HepG2 (cell line): Measurements from ENCODE around the gene STK25.

Source experiments
- BHLHE40 ChIP-seq: IDR thresholded peaks from 2 replicates; pipeline ENCODE4 v1.6.1; 2011; ENCODE audit warnings: low read length, improper control_type of control experiment
- PTBP1 ChIP-seq: fragments of 200-400 bp; formaldehyde crosslinking; IDR thresholded peaks from 2 replicates; pipeline ENCODE4 v1.6.1; 2018; ENCODE audit warnings: low read length, low read depth; ENCODE audit not compliant: poor library complexity, severe bottlenecking
- SOX5 ChIP-seq: IDR thresholded peaks from 2 replicates; pipeline ENCODE4 v1.6.1; 2016; ENCODE audit warnings: borderline replicate concordance
- ZFP36 ChIP-seq: fragments of 150-350 bp; IDR thresholded peaks from 2 replicates; pipeline ENCODE4 v1.6.1; 2018; ENCODE audit warnings: borderline replicate concordance, low read length, low read depth; ENCODE audit not compliant: partially characterized antibody
- ZNF510 ChIP-seq: sonication (generic); formaldehyde crosslinking; IDR thresholded peaks from 2 replicates; pipeline ENCODE4 v1.4.0; 2020; ENCODE audit warnings: low read depth, mild to moderate bottlenecking, missing genetic modification reagents
- TF ChIP-seq, protein P1 (sequence below): sonication (generic); formaldehyde crosslinking; IDR thresholded peaks from 2 replicates; pipeline ENCODE4 v1.5.0; 2020; ENCODE audit warnings: mild to moderate bottlenecking, missing genetic modification reagents, moderate library complexity
- TF ChIP-seq, protein P2 (sequence below): sonication (generic); formaldehyde crosslinking; IDR thresholded peaks from 2 replicates; pipeline ENCODE4 v1.5.1; 2020; ENCODE audit warnings: mild to moderate bottlenecking, missing genetic modification reagents, moderate library complexity
- TF ChIP-seq, protein P3 (sequence below), 2 experiments: sonication (generic) in 1 of 2; formaldehyde crosslinking in 1 of 2; IDR thresholded peaks; 2 replicates each; pipeline versions ENCODE4 v1.6.1 to v1.9.0; 2014 to 2022; ENCODE audit warnings: antibody characterized with exemption in 1 of 2, borderline replicate concordance in 1 of 2, inconsistent platforms in 1 of 2, low read depth in 1 of 2, missing genetic modification reagents in 1 of 2

DNA sequence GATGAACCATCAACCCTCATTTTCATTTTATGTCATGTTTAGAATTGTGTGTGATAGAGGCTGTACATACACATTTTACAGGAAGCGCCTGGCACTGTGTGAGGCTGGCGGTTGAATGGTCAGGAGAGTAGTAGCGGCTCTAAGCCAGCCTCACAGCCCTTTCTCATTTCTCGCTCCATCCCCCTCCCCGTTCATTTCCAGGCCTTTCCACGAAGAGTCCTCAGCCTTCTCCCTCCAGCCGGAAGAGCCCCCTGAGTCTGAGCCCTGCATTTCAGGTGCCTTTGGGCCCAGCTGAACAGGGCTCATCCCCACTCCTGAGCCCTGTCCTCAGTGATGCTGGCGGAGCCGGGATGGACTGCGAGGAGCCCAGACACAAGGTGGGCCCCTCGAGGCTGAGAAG, 51.8 kb downstream of the STK25 start:
- TF ChIP-seq, protein P1, sequence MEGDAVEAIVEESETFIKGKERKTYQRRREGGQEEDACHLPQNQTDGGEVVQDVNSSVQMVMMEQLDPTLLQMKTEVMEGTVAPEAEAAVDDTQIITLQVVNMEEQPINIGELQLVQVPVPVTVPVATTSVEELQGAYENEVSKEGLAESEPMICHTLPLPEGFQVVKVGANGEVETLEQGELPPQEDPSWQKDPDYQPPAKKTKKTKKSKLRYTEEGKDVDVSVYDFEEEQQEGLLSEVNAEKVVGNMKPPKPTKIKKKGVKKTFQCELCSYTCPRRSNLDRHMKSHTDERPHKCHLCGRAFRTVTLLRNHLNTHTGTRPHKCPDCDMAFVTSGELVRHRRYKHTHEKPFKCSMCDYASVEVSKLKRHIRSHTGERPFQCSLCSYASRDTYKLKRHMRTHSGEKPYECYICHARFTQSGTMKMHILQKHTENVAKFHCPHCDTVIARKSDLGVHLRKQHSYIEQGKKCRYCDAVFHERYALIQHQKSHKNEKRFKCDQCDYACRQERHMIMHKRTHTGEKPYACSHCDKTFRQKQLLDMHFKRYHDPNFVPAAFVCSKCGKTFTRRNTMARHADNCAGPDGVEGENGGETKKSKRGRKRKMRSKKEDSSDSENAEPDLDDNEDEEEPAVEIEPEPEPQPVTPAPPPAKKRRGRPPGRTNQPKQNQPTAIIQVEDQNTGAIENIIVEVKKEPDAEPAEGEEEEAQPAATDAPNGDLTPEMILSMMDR (CRISPR knock-in tag) = no peak
- TF ChIP-seq PTBP1 (no peak), SOX5 (no peak), ZNF510 (CRISPR knock-in tag) (no peak), BHLHE40 (no peak), ZFP36 (no peak)
- TF ChIP-seq, protein P2, sequence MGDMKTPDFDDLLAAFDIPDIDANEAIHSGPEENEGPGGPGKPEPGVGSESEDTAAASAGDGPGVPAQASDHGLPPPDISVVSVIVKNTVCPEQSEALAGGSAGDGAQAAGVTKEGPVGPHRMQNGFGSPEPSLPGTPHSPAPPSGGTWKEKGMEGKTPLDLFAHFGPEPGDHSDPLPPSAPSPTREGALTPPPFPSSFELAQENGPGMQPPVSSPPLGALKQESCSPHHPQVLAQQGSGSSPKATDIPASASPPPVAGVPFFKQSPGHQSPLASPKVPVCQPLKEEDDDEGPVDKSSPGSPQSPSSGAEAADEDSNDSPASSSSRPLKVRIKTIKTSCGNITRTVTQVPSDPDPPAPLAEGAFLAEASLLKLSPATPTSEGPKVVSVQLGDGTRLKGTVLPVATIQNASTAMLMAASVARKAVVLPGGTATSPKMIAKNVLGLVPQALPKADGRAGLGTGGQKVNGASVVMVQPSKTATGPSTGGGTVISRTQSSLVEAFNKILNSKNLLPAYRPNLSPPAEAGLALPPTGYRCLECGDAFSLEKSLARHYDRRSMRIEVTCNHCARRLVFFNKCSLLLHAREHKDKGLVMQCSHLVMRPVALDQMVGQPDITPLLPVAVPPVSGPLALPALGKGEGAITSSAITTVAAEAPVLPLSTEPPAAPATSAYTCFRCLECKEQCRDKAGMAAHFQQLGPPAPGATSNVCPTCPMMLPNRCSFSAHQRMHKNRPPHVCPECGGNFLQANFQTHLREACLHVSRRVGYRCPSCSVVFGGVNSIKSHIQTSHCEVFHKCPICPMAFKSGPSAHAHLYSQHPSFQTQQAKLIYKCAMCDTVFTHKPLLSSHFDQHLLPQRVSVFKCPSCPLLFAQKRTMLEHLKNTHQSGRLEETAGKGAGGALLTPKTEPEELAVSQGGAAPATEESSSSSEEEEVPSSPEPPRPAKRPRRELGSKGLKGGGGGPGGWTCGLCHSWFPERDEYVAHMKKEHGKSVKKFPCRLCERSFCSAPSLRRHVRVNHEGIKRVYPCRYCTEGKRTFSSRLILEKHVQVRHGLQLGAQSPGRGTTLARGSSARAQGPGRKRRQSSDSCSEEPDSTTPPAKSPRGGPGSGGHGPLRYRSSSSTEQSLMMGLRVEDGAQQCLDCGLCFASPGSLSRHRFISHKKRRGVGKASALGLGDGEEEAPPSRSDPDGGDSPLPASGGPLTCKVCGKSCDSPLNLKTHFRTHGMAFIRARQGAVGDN (CRISPR knock-in tag) = no peak
- TF ChIP-seq, protein P3, sequence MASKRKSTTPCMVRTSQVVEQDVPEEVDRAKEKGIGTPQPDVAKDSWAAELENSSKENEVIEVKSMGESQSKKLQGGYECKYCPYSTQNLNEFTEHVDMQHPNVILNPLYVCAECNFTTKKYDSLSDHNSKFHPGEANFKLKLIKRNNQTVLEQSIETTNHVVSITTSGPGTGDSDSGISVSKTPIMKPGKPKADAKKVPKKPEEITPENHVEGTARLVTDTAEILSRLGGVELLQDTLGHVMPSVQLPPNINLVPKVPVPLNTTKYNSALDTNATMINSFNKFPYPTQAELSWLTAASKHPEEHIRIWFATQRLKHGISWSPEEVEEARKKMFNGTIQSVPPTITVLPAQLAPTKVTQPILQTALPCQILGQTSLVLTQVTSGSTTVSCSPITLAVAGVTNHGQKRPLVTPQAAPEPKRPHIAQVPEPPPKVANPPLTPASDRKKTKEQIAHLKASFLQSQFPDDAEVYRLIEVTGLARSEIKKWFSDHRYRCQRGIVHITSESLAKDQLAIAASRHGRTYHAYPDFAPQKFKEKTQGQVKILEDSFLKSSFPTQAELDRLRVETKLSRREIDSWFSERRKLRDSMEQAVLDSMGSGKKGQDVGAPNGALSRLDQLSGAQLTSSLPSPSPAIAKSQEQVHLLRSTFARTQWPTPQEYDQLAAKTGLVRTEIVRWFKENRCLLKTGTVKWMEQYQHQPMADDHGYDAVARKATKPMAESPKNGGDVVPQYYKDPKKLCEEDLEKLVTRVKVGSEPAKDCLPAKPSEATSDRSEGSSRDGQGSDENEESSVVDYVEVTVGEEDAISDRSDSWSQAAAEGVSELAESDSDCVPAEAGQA (IDR thresholded peaks at IDR 0.05; ENCODE audit: low read depth) = no peak
- TF ChIP-seq, protein P3 (CRISPR knock-in tag; IDR thresholded peaks at IDR 0.05; ENCODE audit: borderline replicate concordance) = no peak
